Transverse colon (tissue), 3 donors: ENCODE data around the gene IFT80.

Experiments used
- EP300 ChIP-seq: sonication (generic); formaldehyde crosslinking; IDR thresholded peaks from one replicate; pipeline ENCODE4 v1.6.1; 2017; ENCODE audit warnings: antibody characterized with exemption, low read depth
- POLR2A ChIP-seq: fragments of 450-650 bp; IDR thresholded peaks from one replicate; pipeline ENCODE4 v1.6.1; 2016; ENCODE audit warnings: antibody characterized with exemption, mild to moderate bottlenecking, moderate library complexity
- TF ChIP-seq, protein P1 (sequence below), 5 experiments: fragments of 200-600 bp in 3 of 5; fragments of 450-650 bp in 2 of 5; sonication (generic) in 3 of 5; IDR thresholded peaks; 1 replicate in 2 of 5; 2 replicates in 3 of 5; pipeline ENCODE4 v1.5.1; 2016 to 2017; ENCODE audit warnings: antibody characterized with exemption in 5 of 5, inconsistent platforms in 3 of 5, mild to moderate bottlenecking in 2 of 5, moderate library complexity in 1 of 5

DNA sequence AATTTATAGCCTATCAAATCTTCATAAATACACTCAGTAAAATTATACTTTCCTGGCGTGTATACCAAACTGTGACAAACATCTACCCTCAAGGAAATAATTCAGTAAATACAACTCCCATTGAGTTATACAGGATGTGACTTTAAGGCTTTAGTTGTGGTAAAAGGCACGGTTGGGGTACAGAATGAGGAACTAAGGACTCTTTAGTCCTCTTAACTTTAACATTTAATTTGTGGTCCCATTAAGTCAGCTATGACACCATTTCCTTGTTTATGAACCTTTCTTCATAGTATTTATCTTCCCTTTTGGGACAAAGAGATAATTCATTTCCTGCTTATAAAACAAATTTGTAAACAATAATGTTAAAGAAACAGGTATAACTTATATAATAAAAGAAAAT is 30.2 kb downstream of the IFT80 start:
- TF ChIP-seq POLR2A, result no peak
- TF ChIP-seq, protein P1, sequence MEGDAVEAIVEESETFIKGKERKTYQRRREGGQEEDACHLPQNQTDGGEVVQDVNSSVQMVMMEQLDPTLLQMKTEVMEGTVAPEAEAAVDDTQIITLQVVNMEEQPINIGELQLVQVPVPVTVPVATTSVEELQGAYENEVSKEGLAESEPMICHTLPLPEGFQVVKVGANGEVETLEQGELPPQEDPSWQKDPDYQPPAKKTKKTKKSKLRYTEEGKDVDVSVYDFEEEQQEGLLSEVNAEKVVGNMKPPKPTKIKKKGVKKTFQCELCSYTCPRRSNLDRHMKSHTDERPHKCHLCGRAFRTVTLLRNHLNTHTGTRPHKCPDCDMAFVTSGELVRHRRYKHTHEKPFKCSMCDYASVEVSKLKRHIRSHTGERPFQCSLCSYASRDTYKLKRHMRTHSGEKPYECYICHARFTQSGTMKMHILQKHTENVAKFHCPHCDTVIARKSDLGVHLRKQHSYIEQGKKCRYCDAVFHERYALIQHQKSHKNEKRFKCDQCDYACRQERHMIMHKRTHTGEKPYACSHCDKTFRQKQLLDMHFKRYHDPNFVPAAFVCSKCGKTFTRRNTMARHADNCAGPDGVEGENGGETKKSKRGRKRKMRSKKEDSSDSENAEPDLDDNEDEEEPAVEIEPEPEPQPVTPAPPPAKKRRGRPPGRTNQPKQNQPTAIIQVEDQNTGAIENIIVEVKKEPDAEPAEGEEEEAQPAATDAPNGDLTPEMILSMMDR (IDR thresholded peaks at IDR 0.05), result no peak
- no peak for TF ChIP-seq EP300
